ENCODE data around the gene NSMCE3. TPM values are rescaled to one million over a fixed set of nuclear protein-coding genes. Genes with fewer than 3 reads are reported as not detected.

NSMCE3 gene
- total RNA-seq, 2 experiments from 2014 or later, result 46.1 to 46.9 TPM

DNA sequence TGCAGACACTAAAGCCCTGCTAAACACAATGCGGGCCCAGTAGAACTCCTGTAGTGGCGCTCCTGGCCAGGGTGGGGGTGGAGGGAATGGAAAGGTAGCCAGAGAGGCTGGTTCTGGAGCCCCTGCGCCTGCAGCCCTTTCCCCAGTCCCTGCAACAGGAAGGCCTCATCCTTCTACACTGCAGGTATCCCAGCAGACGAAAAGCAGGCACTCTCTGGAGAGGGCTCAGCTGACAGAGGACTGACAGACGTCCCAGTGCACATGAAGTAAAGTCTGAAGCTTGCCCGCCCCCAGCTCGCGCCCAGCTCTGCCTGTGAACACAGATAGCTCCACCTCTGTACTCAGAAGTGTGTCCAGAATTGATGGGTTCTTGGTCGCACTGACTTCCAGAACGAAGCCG lies 46.0 kb downstream of the NSMCE3 start:
- H3K9me3 Mint-ChIP-seq, result no peaks in the 10 kb centered on the region
- POLR2A ChIA-PET, result no interaction called here
- H3K4me1 Mint-ChIP-seq (ENCODE audit: low read depth), result no peaks in the 10 kb centered on the region
- ATAC-seq (ENCODE audit: poor library complexity), result no peak
- CTCF ChIA-PET, result interaction anchor here (0.8 kb wide), 1 partner anchor 84 kb away, joined by 3 read pairs; no protein-coding TSS in a partner anchor
- H3K27ac Mint-ChIP-seq, result no peak overlapping the region
- no peaks in the 10 kb centered on the region for H3K4me1 ChIP-seq (ENCODE audit: insufficient read depth, low read length)
- H3K36me3 Mint-ChIP-seq (ENCODE audit: low read depth), result no peaks in the 10 kb centered on the region
- TF ChIP-seq, protein P1, sequence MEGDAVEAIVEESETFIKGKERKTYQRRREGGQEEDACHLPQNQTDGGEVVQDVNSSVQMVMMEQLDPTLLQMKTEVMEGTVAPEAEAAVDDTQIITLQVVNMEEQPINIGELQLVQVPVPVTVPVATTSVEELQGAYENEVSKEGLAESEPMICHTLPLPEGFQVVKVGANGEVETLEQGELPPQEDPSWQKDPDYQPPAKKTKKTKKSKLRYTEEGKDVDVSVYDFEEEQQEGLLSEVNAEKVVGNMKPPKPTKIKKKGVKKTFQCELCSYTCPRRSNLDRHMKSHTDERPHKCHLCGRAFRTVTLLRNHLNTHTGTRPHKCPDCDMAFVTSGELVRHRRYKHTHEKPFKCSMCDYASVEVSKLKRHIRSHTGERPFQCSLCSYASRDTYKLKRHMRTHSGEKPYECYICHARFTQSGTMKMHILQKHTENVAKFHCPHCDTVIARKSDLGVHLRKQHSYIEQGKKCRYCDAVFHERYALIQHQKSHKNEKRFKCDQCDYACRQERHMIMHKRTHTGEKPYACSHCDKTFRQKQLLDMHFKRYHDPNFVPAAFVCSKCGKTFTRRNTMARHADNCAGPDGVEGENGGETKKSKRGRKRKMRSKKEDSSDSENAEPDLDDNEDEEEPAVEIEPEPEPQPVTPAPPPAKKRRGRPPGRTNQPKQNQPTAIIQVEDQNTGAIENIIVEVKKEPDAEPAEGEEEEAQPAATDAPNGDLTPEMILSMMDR (IDR thresholded peaks at IDR 0.05), result no peak
- peaks cover 40% of the 10 kb centered on the region for H3K27me3 Mint-ChIP-seq
- DNase-seq, result no peak
- H3K9me3 ChIP-seq (ENCODE audit: control insufficient read depth in 1 of 2, insufficient read depth in 1 of 2, low read length in 2 of 2), result peaks cover 0 to 11% of the 10 kb centered on the region in 2 experiments
- H3K4me3 Mint-ChIP-seq, result no peak overlapping the region
- no peak overlapping the region for H3K4me3 ChIP-seq (ENCODE audit: low read length)
- intact Hi-C loops (cut with DNase I, micrococcal nuclease), result no loop called here
- no peaks in the 10 kb centered on the region for H3K36me3 ChIP-seq (ENCODE audit: insufficient read depth, low read length)
- H3K27me3 ChIP-seq (ENCODE audit: control insufficient read depth in 1 of 2, insufficient read depth in 2 of 2, low read length in 2 of 2), result peaks cover 13 to 19% of the 10 kb centered on the region in 2 experiments
- H3K27ac ChIP-seq (ENCODE audit: low read depth in 1 of 2, low read length in 2 of 2), result no peak overlapping the region

DNA sequence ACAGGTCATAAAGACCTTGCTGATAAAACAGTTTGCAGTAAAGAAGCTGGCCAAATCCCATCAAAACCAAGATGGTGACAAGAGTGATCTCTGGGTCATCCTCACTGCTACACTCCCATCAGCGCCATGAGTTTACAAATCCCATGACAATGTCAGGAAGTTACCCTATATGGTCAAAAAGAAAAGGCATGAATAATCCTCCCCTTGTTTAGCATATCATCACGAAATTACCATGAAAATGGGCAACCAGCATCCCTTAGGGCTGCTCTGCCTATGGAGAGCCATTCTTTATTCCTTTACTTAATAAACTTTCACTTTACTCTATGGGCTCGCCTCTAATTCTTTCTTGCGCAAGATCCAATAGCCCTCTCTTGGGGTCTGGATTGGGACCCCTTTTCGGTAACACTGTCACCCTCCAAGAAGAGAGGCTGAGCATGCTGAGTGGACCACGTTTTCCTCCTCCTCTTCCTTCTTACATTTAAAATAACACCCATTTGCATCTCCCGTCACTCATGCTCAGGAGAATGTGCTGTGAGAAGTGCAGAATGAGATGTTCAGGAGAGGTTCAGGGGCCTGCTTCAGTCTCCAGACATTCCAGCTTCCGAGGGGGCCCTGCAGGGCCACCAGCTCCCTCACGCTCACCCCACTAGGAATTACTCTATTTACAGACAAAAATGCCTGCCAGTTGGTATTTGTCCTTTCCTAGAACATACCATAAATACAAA lies 47.3 kb downstream of the NSMCE3 start:
- no peaks in the 10 kb centered on the region for H3K36me3 ChIP-seq (ENCODE audit: insufficient read depth, low read length)
- peaks cover 11 to 14% of the 10 kb centered on the region in 2 experiments for H3K27me3 ChIP-seq (ENCODE audit: control insufficient read depth in 1 of 2, insufficient read depth in 2 of 2, low read length in 2 of 2)
- no peak overlapping the region for H3K4me3 ChIP-seq (ENCODE audit: low read length)
- H3K27ac Mint-ChIP-seq, result no peak overlapping the region
- no peak overlapping the region for H3K27ac ChIP-seq (ENCODE audit: low read depth in 1 of 2, low read length in 2 of 2)
- intact Hi-C loops (cut with DNase I, micrococcal nuclease), result no loop called here
- H3K36me3 Mint-ChIP-seq (ENCODE audit: low read depth), result no peaks in the 10 kb centered on the region
- ChIA-PET POLR2A (no interaction called here), CTCF (no interaction called here)
- H3K4me1 ChIP-seq (ENCODE audit: insufficient read depth, low read length), result no peaks in the 10 kb centered on the region
- no peak for DNase-seq
- peaks cover 0 to 11% of the 10 kb centered on the region in 2 experiments for H3K9me3 ChIP-seq (ENCODE audit: control insufficient read depth in 1 of 2, insufficient read depth in 1 of 2, low read length in 2 of 2)
- peaks cover 41% of the 10 kb centered on the region for H3K27me3 Mint-ChIP-seq
- TF ChIP-seq, protein P1 (IDR thresholded peaks at IDR 0.05), result no peak
- ATAC-seq (ENCODE audit: poor library complexity), result no peak
- no peaks in the 10 kb centered on the region for H3K9me3 Mint-ChIP-seq
- H3K4me3 Mint-ChIP-seq, result no peak overlapping the region
- no peaks in the 10 kb centered on the region for H3K4me1 Mint-ChIP-seq (ENCODE audit: low read depth)

DNA sequence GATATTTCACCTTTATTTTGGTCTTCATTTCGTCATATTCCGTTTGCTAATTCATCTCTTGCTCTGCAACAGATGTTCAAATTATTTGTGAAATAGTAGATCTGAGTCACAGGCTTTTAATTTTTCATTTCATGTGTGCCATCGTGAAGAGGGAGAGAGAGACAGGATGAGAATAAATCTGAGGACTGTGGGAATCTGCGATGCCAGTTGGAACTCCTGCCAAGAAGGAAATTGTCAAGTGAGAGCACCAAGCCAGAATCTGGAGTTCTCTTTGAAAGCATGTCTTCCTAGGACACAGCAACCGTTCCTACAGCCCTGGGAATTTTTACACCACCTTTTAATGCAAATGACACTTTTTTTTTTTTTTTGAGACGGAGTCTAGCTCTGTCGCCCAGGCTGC lies 48.8 kb downstream of the NSMCE3 start:
- Histone ChIP-seq H3K27me3 (ENCODE audit: control insufficient read depth in 1 of 2, insufficient read depth in 2 of 2, low read length in 2 of 2) (peaks cover 6 to 8% of the 10 kb centered on the region in 2 experiments), H3K4me1 (ENCODE audit: insufficient read depth, low read length) (no peaks in the 10 kb centered on the region), H3K27ac (ENCODE audit: low read depth in 1 of 2, low read length in 2 of 2) (no peak overlapping the region), H3K9me3 (ENCODE audit: control insufficient read depth in 1 of 2, insufficient read depth in 1 of 2, low read length in 2 of 2) (peaks cover 0 to 11% of the 10 kb centered on the region in 2 experiments), H3K4me3 (ENCODE audit: low read length) (no peak overlapping the region), H3K36me3 (ENCODE audit: insufficient read depth, low read length) (no peaks in the 10 kb centered on the region)
- CTCF ChIA-PET, result no interaction called here
- no peak overlapping the region for H3K4me3 Mint-ChIP-seq
- intact Hi-C loops (cut with DNase I, micrococcal nuclease), result no loop called here
- no peaks in the 10 kb centered on the region for H3K9me3 Mint-ChIP-seq
- POLR2A ChIA-PET, result no interaction called here
- H3K4me1 Mint-ChIP-seq (ENCODE audit: low read depth), result no peaks in the 10 kb centered on the region
- no peaks in the 10 kb centered on the region for H3K36me3 Mint-ChIP-seq (ENCODE audit: low read depth)
- H3K27ac Mint-ChIP-seq, result no peak overlapping the region
- TF ChIP-seq, protein P1 (IDR thresholded peaks at IDR 0.05), result no peak
- DNase-seq (no peak), ATAC-seq (ENCODE audit: poor library complexity) (no peak)
- peaks cover 33% of the 10 kb centered on the region for H3K27me3 Mint-ChIP-seq

Data from CD4-positive, alpha-beta T cell (primary cell).